ENCODE results near the gene ZNF407. TPM values are rescaled to one million over a fixed set of nuclear protein-coding genes. Genes with fewer than 3 reads are reported as not detected.

The ZNF407 gene
- total RNA-seq, 1 donor from 2014 or later = 14.7 TPM

DNA sequence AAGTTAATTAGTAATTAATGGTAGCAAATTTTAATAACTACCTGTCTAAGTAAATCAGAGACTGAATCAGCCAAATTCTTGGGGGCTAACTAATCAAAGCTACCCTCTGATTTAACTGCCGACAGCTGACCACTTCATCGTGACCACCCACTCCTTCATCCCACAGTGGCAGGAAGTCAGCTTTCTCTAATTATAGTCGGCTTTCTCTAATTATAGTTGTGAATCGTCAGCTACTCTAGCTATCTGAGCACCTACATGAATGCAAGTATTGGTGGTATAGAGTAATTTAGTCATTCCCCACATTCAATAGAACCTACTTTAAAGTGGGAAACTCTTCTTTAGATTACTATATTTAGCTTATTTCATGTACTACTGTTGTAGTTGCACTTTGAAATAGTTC is 425.8 kb downstream of the ZNF407 start:
- TF ChIP-seq, protein P1, sequence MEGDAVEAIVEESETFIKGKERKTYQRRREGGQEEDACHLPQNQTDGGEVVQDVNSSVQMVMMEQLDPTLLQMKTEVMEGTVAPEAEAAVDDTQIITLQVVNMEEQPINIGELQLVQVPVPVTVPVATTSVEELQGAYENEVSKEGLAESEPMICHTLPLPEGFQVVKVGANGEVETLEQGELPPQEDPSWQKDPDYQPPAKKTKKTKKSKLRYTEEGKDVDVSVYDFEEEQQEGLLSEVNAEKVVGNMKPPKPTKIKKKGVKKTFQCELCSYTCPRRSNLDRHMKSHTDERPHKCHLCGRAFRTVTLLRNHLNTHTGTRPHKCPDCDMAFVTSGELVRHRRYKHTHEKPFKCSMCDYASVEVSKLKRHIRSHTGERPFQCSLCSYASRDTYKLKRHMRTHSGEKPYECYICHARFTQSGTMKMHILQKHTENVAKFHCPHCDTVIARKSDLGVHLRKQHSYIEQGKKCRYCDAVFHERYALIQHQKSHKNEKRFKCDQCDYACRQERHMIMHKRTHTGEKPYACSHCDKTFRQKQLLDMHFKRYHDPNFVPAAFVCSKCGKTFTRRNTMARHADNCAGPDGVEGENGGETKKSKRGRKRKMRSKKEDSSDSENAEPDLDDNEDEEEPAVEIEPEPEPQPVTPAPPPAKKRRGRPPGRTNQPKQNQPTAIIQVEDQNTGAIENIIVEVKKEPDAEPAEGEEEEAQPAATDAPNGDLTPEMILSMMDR (conservative IDR thresholded peaks at IDR 0.05) = no peak
- Mint-ChIP-seq H3K4me3 (no peak overlapping the region), H3K36me3 (peaks cover 8% of the 10 kb centered on the region), H3K27ac (no peak overlapping the region), H3K27me3 (peaks cover 5% of the 10 kb centered on the region), H3K4me1 (ENCODE audit: unreplicated experiment) (no peaks in the 10 kb centered on the region), H3K9me3 (no peaks in the 10 kb centered on the region)
- DNase-seq (ENCODE audit: extremely low spot score, unreplicated experiment) = no peak

DNA sequence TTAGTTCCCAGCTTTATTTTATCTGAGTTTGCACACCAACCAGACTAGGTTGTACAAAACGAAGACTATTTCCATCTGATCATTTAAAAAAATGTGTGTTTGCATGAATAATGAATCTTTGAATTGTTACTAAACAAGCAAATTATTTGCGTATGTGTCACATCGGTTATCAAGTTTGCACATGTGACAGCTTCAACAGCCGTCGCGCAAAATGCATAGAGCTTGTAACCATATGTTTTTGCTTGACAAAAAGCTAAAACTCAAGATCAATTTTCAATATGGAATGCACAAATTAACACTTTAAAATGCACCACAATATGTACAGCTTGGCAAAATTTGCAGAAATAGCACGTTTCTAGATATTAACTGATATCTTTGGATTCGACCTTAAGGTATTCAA is 427.2 kb downstream of the ZNF407 start:
- Mint-ChIP-seq H3K4me1 (ENCODE audit: unreplicated experiment) (no peaks in the 10 kb centered on the region), H3K4me3 (no peak overlapping the region), H3K9me3 (no peaks in the 10 kb centered on the region), H3K27me3 (peaks cover 5% of the 10 kb centered on the region), H3K36me3 (peaks cover 8% of the 10 kb centered on the region), H3K27ac (no peak overlapping the region)
- TF ChIP-seq, protein P1 (conservative IDR thresholded peaks at IDR 0.05) = no peak
- DNase-seq (ENCODE audit: extremely low spot score, unreplicated experiment) = no peak

DNA sequence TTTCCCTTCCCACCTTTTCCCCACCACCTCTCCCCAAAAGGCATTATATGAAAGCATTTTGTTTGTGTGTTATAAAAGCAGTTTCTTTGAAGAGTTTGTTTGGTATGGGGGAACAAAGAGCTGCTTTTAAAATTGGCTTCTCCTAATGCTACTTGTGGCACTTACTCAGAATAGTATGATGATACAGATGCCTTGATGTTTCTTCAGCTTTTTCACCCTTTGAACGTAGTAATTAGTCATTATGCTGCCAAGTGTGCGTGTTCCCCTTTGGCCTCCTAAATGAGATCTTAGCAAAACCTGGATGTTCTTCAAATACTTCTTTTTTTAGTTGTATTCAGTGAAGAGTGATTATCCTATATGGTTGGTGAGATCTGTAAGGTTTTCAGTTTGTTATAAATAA is 427.9 kb downstream of the ZNF407 start:
- H3K27me3 Mint-ChIP-seq = peaks cover 5% of the 10 kb centered on the region
- no peak for DNase-seq (ENCODE audit: extremely low spot score, unreplicated experiment)
- TF ChIP-seq, protein P1 (conservative IDR thresholded peaks at IDR 0.05) = no peak
- no peak overlapping the region for H3K4me3 Mint-ChIP-seq
- no peaks in the 10 kb centered on the region for H3K9me3 Mint-ChIP-seq
- H3K27ac Mint-ChIP-seq = no peak overlapping the region
- no peaks in the 10 kb centered on the region for H3K4me1 Mint-ChIP-seq (ENCODE audit: unreplicated experiment)
- peaks cover 8% of the 10 kb centered on the region for H3K36me3 Mint-ChIP-seq

DNA sequence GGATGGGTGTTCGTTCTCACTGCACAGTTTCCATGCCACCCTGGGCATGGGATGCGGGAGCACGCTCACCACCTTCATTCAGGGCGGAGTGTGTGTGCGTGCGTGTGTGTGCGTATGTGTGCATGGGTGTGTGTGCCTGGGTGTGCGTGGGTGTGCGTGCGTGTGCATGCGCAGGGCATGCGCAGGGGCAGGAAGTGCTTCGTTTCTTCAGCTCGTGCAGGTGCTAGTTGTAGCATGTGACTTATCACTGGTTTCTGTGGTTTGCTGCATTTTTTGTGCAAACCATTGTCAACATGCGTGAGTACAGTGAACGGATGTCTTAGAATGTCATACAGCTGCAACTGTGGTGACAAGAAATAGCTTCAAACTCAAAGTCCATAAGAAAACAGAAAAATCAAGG is 431.8 kb downstream of the ZNF407 start:
- H3K36me3 Mint-ChIP-seq = peaks cover 3% of the 10 kb centered on the region
- H3K27ac Mint-ChIP-seq = no peak overlapping the region
- TF ChIP-seq, protein P1 (conservative IDR thresholded peaks at IDR 0.05) = no peak
- H3K27me3 Mint-ChIP-seq = peaks cover 5% of the 10 kb centered on the region
- H3K9me3 Mint-ChIP-seq = no peaks in the 10 kb centered on the region
- H3K4me3 Mint-ChIP-seq = no peak overlapping the region
- H3K4me1 Mint-ChIP-seq (ENCODE audit: unreplicated experiment) = no peaks in the 10 kb centered on the region
- no peak for DNase-seq (ENCODE audit: extremely low spot score, unreplicated experiment)

DNA sequence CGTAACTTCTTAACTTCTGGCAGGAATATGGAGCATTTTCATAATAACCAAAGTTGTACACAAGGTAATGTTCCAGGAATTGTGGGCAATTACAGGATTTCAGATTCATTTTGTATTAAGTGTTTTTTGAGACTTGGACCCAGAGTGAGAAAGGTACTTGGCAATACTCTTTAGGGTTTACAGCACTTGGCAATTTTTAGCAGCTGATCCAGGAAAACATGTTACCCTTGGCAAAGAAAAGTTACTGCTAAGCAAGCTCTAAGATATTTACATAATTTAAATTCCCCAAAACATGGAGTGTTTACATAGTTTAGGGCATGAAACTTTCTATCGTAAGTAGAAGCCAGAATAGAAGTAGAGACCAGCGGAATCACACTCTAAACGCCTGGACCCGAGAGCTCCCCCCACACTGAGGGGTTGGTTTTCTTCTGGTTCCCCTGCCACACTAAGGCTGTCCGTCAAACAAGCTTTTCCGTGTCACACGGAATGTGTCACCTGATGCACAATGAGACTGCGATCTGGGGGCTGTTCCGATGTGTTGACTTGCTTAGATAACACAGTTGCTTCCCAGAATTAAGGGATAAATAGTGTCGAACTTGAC is 434.1 kb downstream of the ZNF407 start:
- Mint-ChIP-seq H3K27me3 (peaks cover 6% of the 10 kb centered on the region), H3K9me3 (no peaks in the 10 kb centered on the region), H3K36me3 (no peaks in the 10 kb centered on the region), H3K4me1 (ENCODE audit: unreplicated experiment) (peaks cover 13% of the 10 kb centered on the region), H3K4me3 (no peak overlapping the region), H3K27ac (no peak overlapping the region)
- TF ChIP-seq, protein P1 (conservative IDR thresholded peaks at IDR 0.05) = no peak
- DNase-seq (ENCODE audit: extremely low spot score, unreplicated experiment) = no peak

DNA sequence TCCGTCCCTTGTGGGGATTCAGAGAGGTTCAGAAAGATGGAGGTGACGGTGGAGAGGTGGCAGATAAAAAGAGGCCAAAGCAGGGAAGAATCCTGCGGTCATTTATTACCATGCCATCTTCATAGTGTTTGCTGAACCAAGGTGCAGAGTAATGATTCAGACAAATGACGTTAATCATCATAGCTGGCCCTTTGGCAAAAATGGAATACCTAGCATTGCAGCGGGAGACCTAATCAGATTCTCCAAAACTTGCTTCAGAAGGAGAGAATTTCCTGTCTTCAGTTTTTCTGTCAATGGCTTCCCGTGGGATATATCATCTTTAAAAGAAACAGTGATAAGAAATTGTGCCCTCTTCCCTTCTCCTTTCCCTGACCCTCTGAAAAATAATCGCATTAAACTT is 435.8 kb downstream of the ZNF407 start:
- Mint-ChIP-seq H3K9me3 (no peaks in the 10 kb centered on the region), H3K4me1 (ENCODE audit: unreplicated experiment) (peaks cover 16% of the 10 kb centered on the region), H3K27me3 (peaks cover 3% of the 10 kb centered on the region), H3K27ac (no peak overlapping the region), H3K4me3 (no peak overlapping the region), H3K36me3 (no peaks in the 10 kb centered on the region)
- no peak for DNase-seq (ENCODE audit: extremely low spot score, unreplicated experiment)
- TF ChIP-seq, protein P1 (conservative IDR thresholded peaks at IDR 0.05) = no peak

Measured in type B pancreatic cell (in vitro differentiated cells).